OCI-LY3 (cell line): ENCODE data around the gene CDT1.

Experiments
- EZH2phosphoT487 ChIP-seq: fragments of 200-600 bp; shearing (Covaris generic); IDR thresholded peaks from 2 replicates; pipeline ENCODE4 v1.6.1; 2018; ENCODE audit warnings: antibody characterized with exemption, mixed run types, low read depth
- TF ChIP-seq, protein P1 (sequence below): fragments of 200-600, 300-600 bp; sonication (generic); IDR thresholded peaks from 2 replicates; pipeline ENCODE4 v1.5.1; 2014; ENCODE audit warnings: antibody characterized with exemption, low read length, low read depth

DNA sequence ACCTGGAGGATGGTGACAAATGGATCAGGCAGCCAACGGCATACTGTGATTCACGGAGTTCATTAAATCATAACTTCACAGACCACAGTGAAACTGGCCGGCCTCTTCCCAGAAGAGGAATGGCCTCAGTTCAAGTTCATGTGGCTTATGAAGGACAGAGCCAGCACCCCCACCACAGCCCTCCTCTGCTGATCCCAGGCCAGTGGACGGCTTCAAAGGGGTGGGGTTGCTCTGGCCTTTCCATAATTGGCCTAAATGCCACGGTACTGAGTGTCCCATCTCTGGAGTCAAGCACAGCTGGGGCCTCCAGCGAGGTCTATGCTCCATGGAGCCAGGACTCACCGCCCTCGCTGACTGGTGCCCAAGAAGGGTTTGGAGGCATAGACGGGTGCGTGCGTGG lies 31.8 kb downstream of the CDT1 start:
- TF ChIP-seq, protein P1, sequence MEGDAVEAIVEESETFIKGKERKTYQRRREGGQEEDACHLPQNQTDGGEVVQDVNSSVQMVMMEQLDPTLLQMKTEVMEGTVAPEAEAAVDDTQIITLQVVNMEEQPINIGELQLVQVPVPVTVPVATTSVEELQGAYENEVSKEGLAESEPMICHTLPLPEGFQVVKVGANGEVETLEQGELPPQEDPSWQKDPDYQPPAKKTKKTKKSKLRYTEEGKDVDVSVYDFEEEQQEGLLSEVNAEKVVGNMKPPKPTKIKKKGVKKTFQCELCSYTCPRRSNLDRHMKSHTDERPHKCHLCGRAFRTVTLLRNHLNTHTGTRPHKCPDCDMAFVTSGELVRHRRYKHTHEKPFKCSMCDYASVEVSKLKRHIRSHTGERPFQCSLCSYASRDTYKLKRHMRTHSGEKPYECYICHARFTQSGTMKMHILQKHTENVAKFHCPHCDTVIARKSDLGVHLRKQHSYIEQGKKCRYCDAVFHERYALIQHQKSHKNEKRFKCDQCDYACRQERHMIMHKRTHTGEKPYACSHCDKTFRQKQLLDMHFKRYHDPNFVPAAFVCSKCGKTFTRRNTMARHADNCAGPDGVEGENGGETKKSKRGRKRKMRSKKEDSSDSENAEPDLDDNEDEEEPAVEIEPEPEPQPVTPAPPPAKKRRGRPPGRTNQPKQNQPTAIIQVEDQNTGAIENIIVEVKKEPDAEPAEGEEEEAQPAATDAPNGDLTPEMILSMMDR, result no peak
- no peak for TF ChIP-seq EZH2phosphoT487
